ENCODE measurements around the gene TMEM232. TPM values are rescaled to one million over a fixed set of nuclear protein-coding genes. Genes with fewer than 3 reads are reported as not detected.

TMEM232 gene
- total and polyA plus RNA-seq, 9 of the 15 experiments (the other 6 are each of a cell fraction or from before 2014, with no cell fraction given), result 0.09 to 2.2 (median 0.41) TPM

DNA sequence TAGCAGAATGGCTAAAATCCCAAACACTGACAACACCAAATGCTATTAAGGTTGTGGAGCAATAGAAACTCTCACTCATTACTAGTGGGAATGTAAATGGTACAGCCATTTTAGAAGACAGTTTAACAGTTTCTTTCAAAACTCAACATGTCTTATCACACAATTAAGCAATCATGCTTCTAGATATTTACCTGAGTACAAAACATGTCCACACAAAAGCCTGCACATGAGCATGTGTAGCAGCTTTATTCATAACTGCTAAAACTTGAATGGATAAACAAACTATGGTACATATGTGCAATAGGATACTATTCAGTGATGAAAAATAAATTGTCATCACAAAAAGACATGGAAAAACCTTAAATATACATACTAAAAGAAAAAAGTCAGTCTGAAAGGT, 43.8 kb upstream of the TMEM232 start:
- H3K4me1 ChIP-seq (replicated peaks in 1 of 2; ENCODE audit: control insufficient read depth in 2 of 2, insufficient read depth in 2 of 2, low read length in 2 of 2), result no peaks in the 10 kb centered on the region
- FAIRE-seq (no peak), DNase-seq (ENCODE audit: extremely low read depth in 1 of 4, low spot score in 3 of 4) (no peak), ATAC-seq (no peak)
- no peaks in the 10 kb centered on the region for H3K9me3 ChIP-seq (replicated peaks; ENCODE audit: control insufficient read depth, insufficient read depth, low read depth, low read length)
- no peak overlapping the region for H3K4me3 ChIP-seq
- no peaks in the 10 kb centered on the region for H3K36me3 ChIP-seq (ENCODE audit: control insufficient read depth, insufficient read depth, low read length)
- in situ Hi-C loops (cut with MboI), result loop anchor here (25.0 kb wide), 2 partner anchors 492 to 742 kb away; partner anchors contain the start of gene STARD4
- no peaks in the 10 kb centered on the region for H4K20me1 ChIP-seq (replicated peaks; ENCODE audit: control insufficient read depth, insufficient read depth, low read length)
- H3K4me2 ChIP-seq (ENCODE audit: insufficient read depth, low read length), result no peak overlapping the region
- no peak overlapping the region for H2AFZ ChIP-seq (ENCODE audit: low read depth, low read length)
- no TSS peak for BruUV-seq (replicated peaks)
- H3K79me2 ChIP-seq (ENCODE audit: control insufficient read depth, insufficient read depth, low read length), result no peaks in the 10 kb centered on the region
- POLR2A ChIA-PET, result no interaction called here
- intact Hi-C loops (cut with micrococcal nuclease), result no loop called here
- H3K9ac ChIP-seq (ENCODE audit: insufficient read depth in 1 of 2, low read depth in 2 of 2, low read length in 2 of 2), result no peak overlapping the region
- CTCF ChIA-PET (ENCODE audit: low intra/inter-chr PET ratio), result no interaction called here
- no peaks in the 10 kb centered on the region for H3K9me1 ChIP-seq (ENCODE audit: control insufficient read depth, insufficient read depth, low read length)
- H3K27ac ChIP-seq (ENCODE audit: extremely low read depth, low read depth, low read length), result no peak overlapping the region
- no peaks in the 10 kb centered on the region for H3K27me3 ChIP-seq (ENCODE audit: control insufficient read depth in 2 of 2, insufficient read depth in 2 of 2, low read length in 2 of 2)
- TF ChIP-seq HDGF (IDR thresholded peaks at IDR 0.05), result no peak
- TF ChIP-seq MEIS2 (IDR thresholded peaks at IDR 0.05; ENCODE audit: partially characterized antibody), result no peak
- TF ChIP-seq ZZZ3 (IDR thresholded peaks at IDR 0.05), result no peak
- TF ChIP-seq, protein P1, sequence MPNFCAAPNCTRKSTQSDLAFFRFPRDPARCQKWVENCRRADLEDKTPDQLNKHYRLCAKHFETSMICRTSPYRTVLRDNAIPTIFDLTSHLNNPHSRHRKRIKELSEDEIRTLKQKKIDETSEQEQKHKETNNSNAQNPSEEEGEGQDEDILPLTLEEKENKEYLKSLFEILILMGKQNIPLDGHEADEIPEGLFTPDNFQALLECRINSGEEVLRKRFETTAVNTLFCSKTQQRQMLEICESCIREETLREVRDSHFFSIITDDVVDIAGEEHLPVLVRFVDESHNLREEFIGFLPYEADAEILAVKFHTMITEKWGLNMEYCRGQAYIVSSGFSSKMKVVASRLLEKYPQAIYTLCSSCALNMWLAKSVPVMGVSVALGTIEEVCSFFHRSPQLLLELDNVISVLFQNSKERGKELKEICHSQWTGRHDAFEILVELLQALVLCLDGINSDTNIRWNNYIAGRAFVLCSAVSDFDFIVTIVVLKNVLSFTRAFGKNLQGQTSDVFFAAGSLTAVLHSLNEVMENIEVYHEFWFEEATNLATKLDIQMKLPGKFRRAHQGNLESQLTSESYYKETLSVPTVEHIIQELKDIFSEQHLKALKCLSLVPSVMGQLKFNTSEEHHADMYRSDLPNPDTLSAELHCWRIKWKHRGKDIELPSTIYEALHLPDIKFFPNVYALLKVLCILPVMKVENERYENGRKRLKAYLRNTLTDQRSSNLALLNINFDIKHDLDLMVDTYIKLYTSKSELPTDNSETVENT (CRISPR knock-in tag; IDR thresholded peaks at IDR 0.05), result no peak
- TF ChIP-seq ZNF445 (CRISPR knock-in tag; IDR thresholded peaks at IDR 0.05; ENCODE audit: low read depth), result no peak
- TF ChIP-seq, protein P2, sequence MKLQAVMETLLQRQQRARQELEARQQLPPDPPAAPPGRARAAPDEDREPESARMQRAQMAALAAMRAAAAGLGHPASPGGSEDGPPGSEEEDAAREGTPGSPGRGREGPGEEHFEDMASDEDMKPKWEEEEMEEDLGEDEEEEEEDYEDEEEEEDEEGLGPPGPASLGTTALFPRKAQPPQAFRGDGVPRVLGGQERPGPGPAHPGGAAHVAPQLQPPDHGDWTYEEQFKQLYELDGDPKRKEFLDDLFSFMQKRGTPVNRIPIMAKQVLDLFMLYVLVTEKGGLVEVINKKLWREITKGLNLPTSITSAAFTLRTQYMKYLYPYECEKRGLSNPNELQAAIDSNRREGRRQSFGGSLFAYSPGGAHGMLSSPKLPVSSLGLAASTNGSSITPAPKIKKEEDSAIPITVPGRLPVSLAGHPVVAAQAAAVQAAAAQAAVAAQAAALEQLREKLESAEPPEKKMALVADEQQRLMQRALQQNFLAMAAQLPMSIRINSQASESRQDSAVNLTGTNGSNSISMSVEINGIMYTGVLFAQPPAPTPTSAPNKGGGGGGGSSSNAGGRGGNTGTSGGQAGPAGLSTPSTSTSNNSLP (IDR thresholded peaks at IDR 0.05; ENCODE audit: borderline replicate concordance, low read depth, low read length), result no peak
- TF ChIP-seq SPI1 (IDR thresholded peaks at IDR 0.05; ENCODE audit: borderline replicate concordance, low read depth, low read length), result no peak
- TF ChIP-seq SMARCA4 (IDR thresholded peaks at IDR 0.05), result no peak
- TF ChIP-seq HSF4 (CRISPR knock-in tag; IDR thresholded peaks at IDR 0.05; ENCODE audit: borderline replicate concordance), result no peak
- TF ChIP-seq BRCA1 (IDR thresholded peaks at IDR 0.05), result no peak
- no peak for TF ChIP-seq BRCA1 (CRISPR knock-in tag; IDR thresholded peaks at IDR 0.05)
- no peak for TF ChIP-seq KLF1 (tag; IDR thresholded peaks at IDR 0.05)
- TF ChIP-seq, protein P3, sequence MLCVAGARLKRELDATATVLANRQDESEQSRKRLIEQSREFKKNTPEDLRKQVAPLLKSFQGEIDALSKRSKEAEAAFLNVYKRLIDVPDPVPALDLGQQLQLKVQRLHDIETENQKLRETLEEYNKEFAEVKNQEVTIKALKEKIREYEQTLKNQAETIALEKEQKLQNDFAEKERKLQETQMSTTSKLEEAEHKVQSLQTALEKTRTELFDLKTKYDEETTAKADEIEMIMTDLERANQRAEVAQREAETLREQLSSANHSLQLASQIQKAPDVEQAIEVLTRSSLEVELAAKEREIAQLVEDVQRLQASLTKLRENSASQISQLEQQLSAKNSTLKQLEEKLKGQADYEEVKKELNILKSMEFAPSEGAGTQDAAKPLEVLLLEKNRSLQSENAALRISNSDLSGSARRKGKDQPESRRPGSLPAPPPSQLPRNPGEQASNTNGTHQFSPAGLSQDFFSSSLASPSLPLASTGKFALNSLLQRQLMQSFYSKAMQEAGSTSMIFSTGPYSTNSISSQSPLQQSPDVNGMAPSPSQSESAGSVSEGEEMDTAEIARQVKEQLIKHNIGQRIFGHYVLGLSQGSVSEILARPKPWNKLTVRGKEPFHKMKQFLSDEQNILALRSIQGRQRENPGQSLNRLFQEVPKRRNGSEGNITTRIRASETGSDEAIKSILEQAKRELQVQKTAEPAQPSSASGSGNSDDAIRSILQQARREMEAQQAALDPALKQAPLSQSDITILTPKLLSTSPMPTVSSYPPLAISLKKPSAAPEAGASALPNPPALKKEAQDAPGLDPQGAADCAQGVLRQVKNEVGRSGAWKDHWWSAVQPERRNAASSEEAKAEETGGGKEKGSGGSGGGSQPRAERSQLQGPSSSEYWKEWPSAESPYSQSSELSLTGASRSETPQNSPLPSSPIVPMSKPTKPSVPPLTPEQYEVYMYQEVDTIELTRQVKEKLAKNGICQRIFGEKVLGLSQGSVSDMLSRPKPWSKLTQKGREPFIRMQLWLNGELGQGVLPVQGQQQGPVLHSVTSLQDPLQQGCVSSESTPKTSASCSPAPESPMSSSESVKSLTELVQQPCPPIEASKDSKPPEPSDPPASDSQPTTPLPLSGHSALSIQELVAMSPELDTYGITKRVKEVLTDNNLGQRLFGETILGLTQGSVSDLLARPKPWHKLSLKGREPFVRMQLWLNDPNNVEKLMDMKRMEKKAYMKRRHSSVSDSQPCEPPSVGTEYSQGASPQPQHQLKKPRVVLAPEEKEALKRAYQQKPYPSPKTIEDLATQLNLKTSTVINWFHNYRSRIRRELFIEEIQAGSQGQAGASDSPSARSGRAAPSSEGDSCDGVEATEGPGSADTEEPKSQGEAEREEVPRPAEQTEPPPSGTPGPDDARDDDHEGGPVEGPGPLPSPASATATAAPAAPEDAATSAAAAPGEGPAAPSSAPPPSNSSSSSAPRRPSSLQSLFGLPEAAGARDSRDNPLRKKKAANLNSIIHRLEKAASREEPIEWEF (CRISPR knock-in tag; IDR thresholded peaks at IDR 0.05), result no peak
- TF ChIP-seq XRCC5 (IDR thresholded peaks at IDR 0.05; ENCODE audit: low read depth, low read length), result no peak
- no peak for TF ChIP-seq TAF7 (tag; IDR thresholded peaks at IDR 0.05)
- no peak for TF ChIP-seq NR1H2 (CRISPR knock-in tag; IDR thresholded peaks at IDR 0.05)
